Epithelial cell of proximal tubule (primary cell): Measurements from ENCODE around the gene LAMA2. TPM values are rescaled to one million over a fixed set of nuclear protein-coding genes. Genes with fewer than 3 reads are reported as not detected.

Experiments used
- DNase-seq: peaks from one replicate; pipeline ENCODE4 v3.0.0-alpha.2; 2011; ENCODE audit warnings: low read depth
- H3K4me3 ChIP-seq: 2 replicates; pipeline ENCODE4 v1.5.1; 2011; ENCODE audit warnings: low read depth, mild to moderate bottlenecking, low read length
- total RNA-seq: library from RNA; depleted of rRNA; stranded (reverse); fragments of >200 nt; gene quantifications from 2 replicates; pipeline ENCODE4 v1.2.3, GENCODE V29; 2015
- TF ChIP-seq, protein P1 (sequence below): conservative IDR thresholded peaks from 2 replicates; pipeline ENCODE4 v1.5.1; 2012; ENCODE audit warnings: low read depth, mild to moderate bottlenecking, low read length

Gene LAMA2
- total RNA-seq, 1 donor from 2014 or later = 0.69 TPM

GRCh38 chr6:129195161-129195560 is 312.2 kb downstream of the LAMA2 start:
- DNase-seq = no peak
- H3K4me3 ChIP-seq = no peak overlapping the region
- TF ChIP-seq, protein P1, sequence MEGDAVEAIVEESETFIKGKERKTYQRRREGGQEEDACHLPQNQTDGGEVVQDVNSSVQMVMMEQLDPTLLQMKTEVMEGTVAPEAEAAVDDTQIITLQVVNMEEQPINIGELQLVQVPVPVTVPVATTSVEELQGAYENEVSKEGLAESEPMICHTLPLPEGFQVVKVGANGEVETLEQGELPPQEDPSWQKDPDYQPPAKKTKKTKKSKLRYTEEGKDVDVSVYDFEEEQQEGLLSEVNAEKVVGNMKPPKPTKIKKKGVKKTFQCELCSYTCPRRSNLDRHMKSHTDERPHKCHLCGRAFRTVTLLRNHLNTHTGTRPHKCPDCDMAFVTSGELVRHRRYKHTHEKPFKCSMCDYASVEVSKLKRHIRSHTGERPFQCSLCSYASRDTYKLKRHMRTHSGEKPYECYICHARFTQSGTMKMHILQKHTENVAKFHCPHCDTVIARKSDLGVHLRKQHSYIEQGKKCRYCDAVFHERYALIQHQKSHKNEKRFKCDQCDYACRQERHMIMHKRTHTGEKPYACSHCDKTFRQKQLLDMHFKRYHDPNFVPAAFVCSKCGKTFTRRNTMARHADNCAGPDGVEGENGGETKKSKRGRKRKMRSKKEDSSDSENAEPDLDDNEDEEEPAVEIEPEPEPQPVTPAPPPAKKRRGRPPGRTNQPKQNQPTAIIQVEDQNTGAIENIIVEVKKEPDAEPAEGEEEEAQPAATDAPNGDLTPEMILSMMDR = no peak

DNA sequence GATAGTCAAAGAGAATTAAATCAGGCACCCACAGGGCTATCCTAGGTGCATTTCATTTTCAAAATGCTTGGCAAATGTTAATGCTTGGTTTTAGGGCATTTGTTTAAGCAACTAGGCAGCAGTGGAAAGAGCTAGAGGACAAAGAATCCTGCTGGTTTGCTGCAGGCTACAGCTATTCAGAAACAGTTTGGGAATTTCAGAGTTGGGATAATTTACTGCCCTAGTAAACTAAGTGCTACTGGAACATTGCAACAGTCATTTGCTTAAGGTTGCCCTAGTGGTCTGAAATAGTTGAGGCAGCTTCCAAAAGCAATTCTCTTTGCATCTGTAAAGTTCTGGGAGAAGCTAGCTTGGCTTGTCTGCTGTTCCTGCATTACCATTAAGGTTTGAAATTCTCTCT is 312.7 kb downstream of the LAMA2 start:
- DNase-seq = no peak
- H3K4me3 ChIP-seq = no peak overlapping the region
- TF ChIP-seq, protein P1 = peak; percentile 7

GRCh38 chr6:129197154-129197553 is 314.2 kb downstream of the LAMA2 start:
- TF ChIP-seq, protein P1 = no peak
- DNase-seq = no peak
- H3K4me3 ChIP-seq = no peak overlapping the region

- H3K4me3 ChIP-seq = no peak overlapping the region
- TF ChIP-seq, protein P1 = no peak
- no peak for DNase-seq
These were observed 317.2 kb downstream of the LAMA2 start for GRCh38 chr6:129200151-129200550.

GRCh38 chr6:129203190-129203900 is 320.4 kb downstream of the LAMA2 start:
- no peak for DNase-seq
- TF ChIP-seq, protein P1 = no peak
- H3K4me3 ChIP-seq = no peak overlapping the region

DNA sequence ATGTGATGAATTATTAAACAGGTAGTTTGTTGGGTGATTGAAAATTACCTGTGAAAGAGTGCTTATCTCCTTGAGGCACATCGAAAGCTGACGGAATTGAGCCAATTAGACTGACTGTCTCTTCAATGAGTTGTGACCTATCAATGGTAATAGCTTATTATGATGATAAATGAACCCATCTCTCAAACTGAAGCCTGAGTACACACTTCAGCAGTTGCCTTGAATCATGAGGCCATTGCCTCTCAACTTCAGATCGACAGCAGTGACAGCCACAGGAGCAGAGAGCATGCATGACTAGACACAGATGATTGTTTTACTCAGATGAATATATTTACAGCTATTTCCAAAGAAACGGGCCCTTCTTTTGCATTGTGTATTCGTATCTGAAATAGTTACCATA is 323.9 kb downstream of the LAMA2 start:
- no peak for DNase-seq
- TF ChIP-seq, protein P1 = no peak
- H3K4me3 ChIP-seq = no peak overlapping the region

GRCh38 chr6:129207832-129208231 is 324.9 kb downstream of the LAMA2 start:
- TF ChIP-seq, protein P1 = no peak
- DNase-seq = no peak
- H3K4me3 ChIP-seq = no peak overlapping the region
